Islet of Langerhans (tissue), 1 donor: ENCODE results near the gene HOMER3.
"Not testable (repeated sequence)": the region's sequence is repeated elsewhere in the genome, so short reads cannot be mapped to it uniquely, and the experiment has no call there.

Experiments
- FAIRE-seq: peaks from one replicate; lab custom pipeline; 2011; peaks lifted over from hg19 to GRCh38; lab: Jason Lieb, UNC

HOMER3 gene

DNA sequence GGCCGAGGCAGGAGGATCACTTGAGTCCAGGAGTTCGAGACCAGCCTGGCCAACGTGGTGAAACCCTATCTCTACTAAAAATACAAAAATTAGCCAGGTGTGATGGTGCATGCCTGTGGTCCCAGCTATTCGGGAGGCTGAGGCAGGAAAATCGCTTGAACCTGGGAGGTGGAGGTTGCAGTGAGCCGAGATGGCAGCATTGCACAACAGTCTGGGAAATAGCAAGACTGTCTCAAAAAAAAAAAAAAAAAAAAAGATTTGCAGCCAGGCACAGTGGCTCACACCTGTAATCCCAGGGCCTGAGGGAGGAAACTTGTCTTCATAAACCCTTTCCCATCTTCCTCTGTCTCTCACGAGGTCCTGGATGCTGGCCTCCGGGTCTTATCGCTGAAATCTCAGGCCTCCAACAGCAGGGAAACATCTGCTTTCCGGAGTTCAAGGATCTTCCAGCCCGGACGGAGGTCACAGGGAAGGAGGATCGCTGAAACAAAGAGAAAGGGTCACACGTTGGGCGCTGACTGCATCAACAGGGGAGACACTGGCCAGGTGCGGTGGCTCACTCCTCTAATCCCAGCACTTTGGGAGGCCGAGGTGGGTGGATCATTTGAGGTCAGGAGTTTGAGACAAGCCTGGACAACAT, 11.5 kb upstream of the HOMER3 start:
- not testable (repeated sequence) for FAIRE-seq

GRCh38 chr19:18951721-18952281, 10.8 kb upstream of the HOMER3 start:
- no peak for FAIRE-seq

GRCh38 chr19:18949858-18950257, 8.8 kb upstream of the HOMER3 start:
- no peak for FAIRE-seq

DNA sequence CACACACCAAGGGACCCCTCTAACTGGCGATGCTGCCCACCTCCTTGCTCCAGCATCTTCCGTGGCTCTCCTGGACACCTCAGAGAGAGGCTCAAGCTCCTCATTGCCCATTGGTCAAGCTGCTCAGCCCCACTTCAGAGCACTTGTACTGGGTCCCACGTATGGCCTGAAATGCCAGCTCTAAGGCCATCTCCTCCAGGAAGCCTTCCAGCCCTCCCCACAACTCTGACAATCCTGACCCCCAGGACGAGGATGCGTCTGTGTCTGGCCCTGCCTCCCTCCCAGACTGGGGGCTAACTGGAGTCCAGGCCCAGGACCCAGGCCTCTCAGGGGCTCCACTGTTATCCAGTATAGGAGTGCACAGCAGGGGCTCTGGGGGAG, 7.9 kb upstream of the HOMER3 start:
- FAIRE-seq, result no peak

DNA sequence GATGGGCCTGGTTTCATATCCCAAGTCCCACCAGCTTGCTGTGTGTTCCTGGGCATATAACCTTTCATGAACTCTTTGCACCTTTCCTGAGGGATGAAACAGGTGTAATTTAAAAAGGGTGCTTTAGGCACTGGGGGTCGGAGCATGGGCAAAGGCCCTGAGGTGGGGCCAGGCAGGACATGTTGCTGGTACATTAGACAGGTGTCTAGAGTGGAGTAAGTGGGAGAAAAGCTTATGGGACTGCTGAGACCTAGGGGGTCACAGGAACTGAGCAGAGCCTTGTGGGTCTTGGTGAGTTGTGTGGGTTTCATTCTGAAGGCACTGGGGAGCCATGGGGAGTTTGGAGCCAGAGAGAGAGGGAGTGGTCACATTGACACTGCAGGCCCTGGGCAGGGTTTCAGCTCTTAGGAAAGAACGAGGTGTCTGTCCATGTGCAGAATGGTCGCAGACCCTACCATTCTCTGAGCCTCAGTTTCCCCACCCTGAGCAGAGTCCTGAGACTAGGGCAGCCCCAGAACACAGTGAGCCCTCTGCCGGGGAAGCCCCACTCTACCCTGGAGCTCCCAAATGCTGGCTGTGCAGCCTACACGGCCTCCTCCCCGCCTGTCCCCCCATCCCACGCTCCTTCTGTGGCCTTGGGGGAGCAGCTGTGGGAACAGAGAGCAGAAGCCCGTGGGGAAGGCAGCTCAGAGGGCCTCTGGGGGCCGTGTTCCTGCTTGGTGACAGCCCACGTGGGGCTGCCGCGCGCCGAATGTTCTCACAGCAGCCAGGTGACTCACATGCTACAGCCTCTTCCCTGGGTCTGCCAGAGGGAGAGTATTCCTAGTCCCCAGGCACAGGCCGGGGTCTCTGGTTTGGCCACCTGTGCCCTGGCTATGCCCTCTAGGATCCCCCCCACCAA, 7.3 kb upstream of the HOMER3 start:
- no peak for FAIRE-seq

- no peak for FAIRE-seq
Observed at GRCh38 chr19:18946918-18947317, 5.9 kb upstream of the HOMER3 start.

DNA sequence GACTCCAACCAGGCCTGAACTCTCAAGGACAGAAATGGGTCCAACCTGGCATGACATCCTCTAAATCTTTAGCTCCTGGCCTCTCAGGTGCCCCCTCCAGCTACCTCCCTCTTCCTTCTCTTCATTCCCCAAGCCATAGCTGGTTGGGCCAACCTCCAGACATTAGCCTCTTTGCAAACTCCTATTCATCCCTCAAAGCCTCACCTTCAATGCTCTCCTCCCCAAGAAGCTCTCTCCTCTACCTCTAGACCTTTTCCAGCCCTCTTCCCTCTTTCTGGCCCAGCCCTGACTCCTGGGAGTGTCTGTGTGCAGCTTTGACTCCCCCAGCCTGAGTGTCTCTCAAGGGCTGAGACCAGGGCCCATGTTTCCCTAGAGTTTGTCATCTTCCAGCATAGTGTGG, 5.3 kb upstream of the HOMER3 start:
- no peak for FAIRE-seq

DNA sequence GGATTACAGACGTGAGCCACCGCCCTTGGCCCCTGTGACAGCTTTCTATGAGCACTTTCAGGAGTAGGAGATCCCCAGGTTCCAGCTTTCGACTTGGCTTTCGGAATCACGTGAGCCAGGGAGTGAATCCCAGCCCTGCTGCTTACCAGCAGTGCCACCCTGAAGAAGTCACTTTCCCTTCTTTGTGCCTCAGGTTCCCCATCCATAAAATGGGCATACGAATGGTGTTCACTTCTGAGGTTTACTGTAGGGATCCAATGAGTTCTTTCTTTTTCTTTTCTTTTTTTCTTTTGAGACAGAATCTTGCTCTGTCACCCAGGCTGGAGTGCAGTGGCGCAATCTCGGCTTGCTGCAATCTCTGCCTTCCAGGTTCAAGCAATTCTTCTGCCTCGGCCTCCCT, 4.3 kb upstream of the HOMER3 start:
- FAIRE-seq, result no peak

DNA sequence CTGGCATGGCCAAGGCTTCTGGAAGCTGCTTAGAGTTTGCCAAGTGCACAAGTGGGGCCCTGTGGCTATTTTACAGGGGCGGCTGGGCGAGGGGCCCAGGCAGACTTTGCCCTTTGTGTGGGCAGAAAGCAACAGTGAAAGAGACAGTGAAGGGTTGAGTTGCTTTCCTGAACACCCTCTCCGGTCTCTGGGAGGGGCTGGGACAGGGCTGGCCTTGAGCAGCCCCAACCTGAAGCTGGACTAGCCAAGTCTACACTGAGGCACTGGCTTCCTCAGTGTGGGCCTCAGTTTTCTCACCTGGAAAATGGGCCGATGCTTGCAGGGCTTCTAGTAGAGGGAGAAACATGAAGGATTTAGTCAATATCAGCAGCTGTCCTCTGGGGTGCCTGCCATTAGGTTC, 2.4 kb upstream of the HOMER3 start:
- no peak for FAIRE-seq

DNA sequence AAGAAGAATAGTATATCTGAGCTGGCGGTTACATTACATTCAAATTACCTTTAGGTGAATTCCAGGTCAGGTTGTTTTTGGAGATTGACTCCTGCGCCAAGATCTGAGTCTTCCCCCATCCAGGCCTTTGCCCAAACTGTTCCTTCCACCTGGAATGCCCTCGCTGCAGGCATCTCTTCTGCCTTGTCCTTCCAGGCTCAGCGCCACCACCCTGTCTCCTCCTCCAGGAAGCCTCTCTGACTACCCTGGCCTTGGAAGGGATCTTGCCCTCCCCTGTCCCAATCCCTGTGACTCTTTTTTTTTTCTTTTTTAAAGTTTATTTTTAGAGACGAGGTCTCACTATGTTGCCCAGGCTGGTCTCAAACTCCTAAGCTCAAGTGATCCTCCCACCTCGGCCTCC, 1.7 kb upstream of the HOMER3 start:
- no peak for FAIRE-seq

- FAIRE-seq, result no peak
Observed at GRCh38 chr19:18941628-18942354, 774 bp upstream of the HOMER3 start.

GRCh38 chr19:18939922-18940768, 872 bp downstream of the HOMER3 start:
- FAIRE-seq, result no peak

GRCh38 chr19:18939163-18939562, 1.9 kb downstream of the HOMER3 start:
- no peak for FAIRE-seq

DNA sequence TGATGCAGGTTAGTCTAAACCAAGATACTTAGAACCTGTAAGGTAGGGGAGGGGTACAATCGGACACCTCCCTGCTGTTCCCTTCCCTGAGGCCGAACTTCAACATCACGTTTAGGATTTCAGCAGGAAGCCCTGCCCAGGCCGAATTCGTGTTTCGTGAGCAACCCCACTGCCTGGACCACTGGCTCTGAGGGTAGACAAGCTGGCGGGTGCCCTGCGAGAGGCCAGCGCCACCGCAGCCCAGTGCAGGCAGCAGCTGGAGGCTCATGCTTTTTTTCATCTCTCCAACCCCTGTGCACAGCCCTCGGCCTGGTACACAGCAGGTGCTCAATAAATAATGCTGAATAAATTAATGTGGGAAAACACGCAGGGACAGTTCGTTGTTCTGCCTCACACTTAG, 7.7 kb downstream of the HOMER3 start:
- FAIRE-seq, result no peak

DNA sequence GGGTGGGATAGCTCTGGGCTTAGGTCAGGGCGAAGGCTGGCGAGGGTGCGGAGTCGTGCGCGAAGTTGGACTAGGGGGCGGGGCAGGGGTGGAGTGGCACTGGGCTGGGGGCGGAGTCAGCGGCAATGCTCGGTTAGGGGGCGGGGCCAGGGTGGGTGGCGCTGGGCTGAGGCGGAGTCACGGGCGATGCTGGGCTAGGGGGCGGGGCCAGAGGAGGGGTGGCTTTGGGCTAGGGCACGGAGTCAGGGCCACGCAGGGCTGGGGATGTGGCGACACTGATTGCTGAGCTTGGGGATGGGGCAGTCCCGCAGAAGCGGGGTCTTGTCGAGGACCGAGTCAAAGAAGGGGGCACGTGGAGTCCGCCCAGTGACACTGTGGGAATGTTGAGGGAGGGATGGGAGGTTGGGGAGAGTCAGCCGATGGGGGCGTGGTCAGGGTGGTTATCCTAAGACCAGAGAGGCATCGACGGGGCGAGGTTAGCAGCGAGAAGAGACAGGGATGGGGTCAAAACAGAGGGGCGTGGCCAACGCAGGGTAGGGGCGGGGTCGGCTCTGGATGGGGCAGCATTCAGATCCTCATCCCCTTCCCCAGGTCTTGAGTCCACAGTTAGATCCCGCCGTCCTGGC, 8.7 kb downstream of the HOMER3 start:
- no peak for FAIRE-seq

GRCh38 chr19:18931316-18932162, 9.5 kb downstream of the HOMER3 start:
- no peak for FAIRE-seq

GRCh38 chr19:18929311-18929710, 11.7 kb downstream of the HOMER3 start:
- no peak for FAIRE-seq

- FAIRE-seq, result no peak
Observed at GRCh38 chr19:18928018-18928805, 12.8 kb downstream of the HOMER3 start.

GRCh38 chr19:18924684-18925213, 16.3 kb downstream of the HOMER3 start:
- no peak for FAIRE-seq
